Thyroid gland (tissue), 4 donors: Measurements from ENCODE around the gene TTC22.

ENCODE experiments used
- CTCF ChIP-seq, 6 experiments: fragments of 200-600 bp in 3 of 6; fragments of 450-650 bp in 3 of 6; sonication (generic) in 3 of 6; IDR thresholded peaks; one replicate each; pipeline ENCODE4 v1.5.1; 2016 to 2019; ENCODE audit warnings: antibody characterized with exemption in 6 of 6, mild to moderate bottlenecking in 2 of 6, inconsistent platforms in 1 of 6, moderate library complexity in 1 of 6
- POLR2A ChIP-seq, 2 donors: fragments of 450-650 bp; IDR thresholded peaks; one replicate each; pipeline ENCODE4 v1.6.1; 2017; ENCODE audit warnings: antibody characterized with exemption in 2 of 2, mild to moderate bottlenecking in 2 of 2, moderate library complexity in 1 of 2

- no peak for TF ChIP-seq CTCF (IDR thresholded peaks at IDR 0.05)
- TF ChIP-seq POLR2A (IDR thresholded peaks at IDR 0.05): no peak
Measured at GRCh38 chr1:54745864-54746263, 55.3 kb downstream of the TTC22 start.
